GM12878 (cell line): ENCODE data around the gene COL7A1.

Experiments used
- CTCF ChIP-seq, 3 experiments: IDR thresholded peaks in 2 of 3; conservative IDR thresholded peaks in 1 of 3; 2 replicates each; pipeline ENCODE4 v1.5.1; 2011; ENCODE audit warnings: low read depth in 3 of 3, low read length in 3 of 3, mild to moderate bottlenecking in 3 of 3, control low read depth in 2 of 3, moderate library complexity in 2 of 3, inconsistent platforms in 1 of 3, mixed read lengths in 1 of 3; ENCODE audit not compliant: control insufficient read depth in 2 of 3, insufficient read depth in 1 of 3; ENCODE audit errors: extremely low read depth in 1 of 3
- EP300 ChIP-seq, 2 experiments: fragments of 150-350 bp in 1 of 2; IDR thresholded peaks; 2 replicates each; pipeline ENCODE4 v1.6.1; 2011 to 2012; ENCODE audit warnings: low read depth in 2 of 2, low read length in 2 of 2, borderline replicate concordance in 1 of 2, improper control_type of control experiment in 1 of 2, inconsistent platforms in 1 of 2; ENCODE audit not compliant: control insufficient read depth in 1 of 2
- ESRRA ChIP-seq: IDR thresholded peaks from 2 replicates; pipeline ENCODE4 v1.6.1; 2012; ENCODE audit warnings: mild to moderate bottlenecking, low read length, improper control_type of control experiment
- NFYB ChIP-seq: IDR thresholded peaks from 2 replicates; pipeline ENCODE4 v1.6.1; 2011; ENCODE audit warnings: low read depth, mild to moderate bottlenecking, low read length, improper control_type of control experiment, moderate library complexity; ENCODE audit not compliant: insufficient read depth
- POLR2A ChIP-seq: IDR thresholded peaks from 2 replicates; pipeline ENCODE4 v1.6.1; 2011; ENCODE audit warnings: low read depth, mild to moderate bottlenecking, low read length
- SP1 ChIP-seq: IDR thresholded peaks from one replicate; pipeline ENCODE4 v1.6.1; 2011; ENCODE audit warnings: low read depth, low read length
- USF2 ChIP-seq: IDR thresholded peaks from 2 replicates; pipeline ENCODE4 v1.6.1; 2011; ENCODE audit warnings: low read depth, low read length, improper control_type of control experiment, borderline replicate concordance

GRCh38 chr3:48568476-48568875 lies 26.7 kb downstream of the COL7A1 start:
- TF ChIP-seq POLR2A (no peak), NFYB (no peak), SP1 (no peak), ESRRA (no peak), CTCF (IDR thresholded peaks at IDR 0.05 in 2 of 3, conservative IDR thresholded peaks at IDR 0.05 in 1 of 3; ENCODE audit: control insufficient read depth in 2 of 3, extremely low read depth in 1 of 3, insufficient read depth in 1 of 3, low read depth in 3 of 3, low read length in 3 of 3) (no peak), USF2 (no peak), EP300 (IDR thresholded peaks at IDR 0.05; ENCODE audit: borderline replicate concordance in 1 of 2, control insufficient read depth in 1 of 2, low read depth in 2 of 2, low read length in 2 of 2) (no peak)
